A549 (cell line): ENCODE data around the gene PCNX2. TPM values are rescaled to one million over a fixed set of nuclear protein-coding genes. Genes with fewer than 3 reads are reported as not detected.

Experiments used
- ATAC-seq, 2 experiments: fragments of 200-7000 bp in 1 of 2; fragments of >200 bp in 1 of 2; cut with Nextera tagmentation in 1 of 2; cut with Tn5 transposase in 1 of 2; 3 replicates each; pipeline versions ENCODE4 v1.8.0 to v1.9.1; 2018 to 2020; ENCODE audit warnings: mild to moderate bottlenecking in 1 of 2, moderate library complexity in 1 of 2
- CTCF ChIA-PET: fragments of 300-600 bp; sonication (Branson Sonifier 250); formaldehyde crosslinking; extraction: SDS; loops from one replicate; lab custom pipeline; 2021; ENCODE audit warnings: antibody characterized with exemption, inconsistent platforms; lab: Yijun Ruan, JAX
- POLR2A ChIA-PET: fragments of 350-600 bp; formaldehyde crosslinking; extraction: SDS; loops from one replicate; lab custom pipeline; 2021; ENCODE audit warnings: antibody characterized with exemption, inconsistent platforms; lab: Yijun Ruan, JAX
- DNase-seq, 2 experiments: peaks; one replicate each; pipeline versions ENCODE4 v3.0.0 to v3.0.0-alpha.2; 2011 to 2016; ENCODE audit warnings: low read depth in 1 of 2, low spot score in 1 of 2
- FAIRE-seq: peaks from 2 replicates; lab custom pipeline; 2011; peaks lifted over from hg19 to GRCh38; lab: Jason Lieb, UNC
- H3K27ac ChIP-seq, 2 experiments: fragments of >200 bp; sonication (Bioruptor Twin); formaldehyde crosslinking; 3 replicates each; pipeline ENCODE4 v1.5.1; 2016 to 2017
- H3K4me1 ChIP-seq: fragments of >200 bp; sonication (Bioruptor Twin); formaldehyde crosslinking; 3 replicates; pipeline ENCODE4 v1.6.1; 2016
- H3K4me2 ChIP-seq: fragments of >200 bp; sonication (Bioruptor Twin); formaldehyde crosslinking; 3 replicates; pipeline ENCODE4 v1.6.1; 2016
- H3K4me3 ChIP-seq: fragments of >200 bp; sonication (Bioruptor Twin); formaldehyde crosslinking; 3 replicates; pipeline ENCODE4 v1.5.1; 2016
- H3K9me3 ChIP-seq: fragments of >200 bp; sonication (Bioruptor Twin); formaldehyde crosslinking; 3 replicates; pipeline ENCODE4 v1.6.1; 2016
- ATOH8 ChIP-seq: fragments of 250-450 bp; sonication (Bioruptor Pico); IDR thresholded peaks from 2 replicates; pipeline ENCODE4 v1.5.0; 2020; ENCODE audit warnings: low read depth, mild to moderate bottlenecking, moderate library complexity
- BCL3 ChIP-seq: fragments of >200 bp; sonication (Bioruptor Twin); formaldehyde crosslinking; IDR thresholded peaks from 3 replicates; pipeline ENCODE4 v1.6.1; 2016
- CBX2 ChIP-seq: fragments of 200-600 bp; sonication (generic); IDR thresholded peaks from 2 replicates; pipeline ENCODE4 v1.6.1; 2016; ENCODE audit warnings: low read depth, mild to moderate bottlenecking, borderline replicate concordance
- ESRRA ChIP-seq: fragments of 150-350 bp; IDR thresholded peaks from 2 replicates; pipeline ENCODE4 v1.6.1; 2014; ENCODE audit warnings: mild to moderate bottlenecking, low read length, borderline replicate concordance
- FOSB ChIP-seq: fragments of 250-450 bp; sonication (Bioruptor Pico); IDR thresholded peaks from 2 replicates; pipeline ENCODE4 v1.5.0; 2020; ENCODE audit warnings: mild to moderate bottlenecking, moderate library complexity
- FOSL2 ChIP-seq, 2 experiments: fragments of 450-650 bp in 1 of 2; fragments of >200 bp in 1 of 2; sonication (Bioruptor Twin) in 1 of 2; formaldehyde crosslinking; IDR thresholded peaks; 2 replicates each; pipeline versions ENCODE4 v1.5.0 to v1.6.1; 2016 to 2020; ENCODE audit warnings: mild to moderate bottlenecking in 1 of 2, moderate library complexity in 1 of 2
- GATA3 ChIP-seq: IDR thresholded peaks from 2 replicates; pipeline ENCODE4 v1.6.1; 2012; ENCODE audit warnings: borderline replicate concordance
- HOXB5 ChIP-seq: fragments of 250-450 bp; sonication (Bioruptor Pico); IDR thresholded peaks from 2 replicates; pipeline ENCODE4 v1.5.0; 2020; ENCODE audit warnings: mild to moderate bottlenecking, moderate library complexity
- JUN ChIP-seq, 2 experiments: fragments of >200 bp; sonication (Bioruptor Twin); formaldehyde crosslinking; IDR thresholded peaks; 2 replicates in 1 of 2; 3 replicates in 1 of 2; pipeline ENCODE4 v1.6.1; 2016 to 2017
- JUNB ChIP-seq: fragments of >200 bp; sonication (Bioruptor Twin); formaldehyde crosslinking; IDR thresholded peaks from 2 replicates; pipeline ENCODE4 v1.6.1; 2016
- KDM5A ChIP-seq: fragments of 200-600 bp; sonication (generic); IDR thresholded peaks from 2 replicates; pipeline ENCODE4 v1.6.1; 2016; ENCODE audit warnings: antibody characterized with exemption, mild to moderate bottlenecking
- MAFK ChIP-seq: fragments of 450-650 bp; IDR thresholded peaks from 2 replicates; pipeline ENCODE4 v1.6.1; 2014; ENCODE audit not compliant: partially characterized antibody
- MYC ChIP-seq: IDR thresholded peaks from 2 replicates; pipeline ENCODE4 v1.6.1; 2012; ENCODE audit warnings: mild to moderate bottlenecking, inconsistent platforms, low read length, improper control_type of control experiment, borderline replicate concordance
- NPAS2 ChIP-seq: fragments of 250-450 bp; sonication (Bioruptor Pico); IDR thresholded peaks from 2 replicates; pipeline ENCODE4 v1.8.0; 2022; ENCODE audit warnings: mild to moderate bottlenecking, moderate library complexity, borderline replicate concordance
- POLR2AphosphoS2 ChIP-seq: conservative IDR thresholded peaks from 2 replicates; pipeline ENCODE4 v1.6.1; 2012; ENCODE audit warnings: low read length, improper control_type of control experiment, inconsistent platforms
- RARB ChIP-seq: fragments of 250-450 bp; sonication (Bioruptor Pico); IDR thresholded peaks from 2 replicates; pipeline ENCODE4 v1.8.0; 2021; ENCODE audit warnings: mild to moderate bottlenecking, moderate library complexity
- RCOR1 ChIP-seq: fragments of 150-350 bp; IDR thresholded peaks from 2 replicates; pipeline ENCODE4 v1.6.1; 2014; ENCODE audit warnings: antibody characterized with exemption, low read length, low read depth
- REST ChIP-seq: fragments of 200-600 bp; sonication (generic); IDR thresholded peaks from 2 replicates; pipeline ENCODE4 v1.6.1; 2016; ENCODE audit warnings: antibody characterized with exemption, mild to moderate bottlenecking, moderate library complexity
- RNF2 ChIP-seq: fragments of 200-600 bp; sonication (generic); IDR thresholded peaks from 2 replicates; pipeline ENCODE4 v1.6.1; 2016; ENCODE audit warnings: low read depth, mild to moderate bottlenecking, antibody characterized with exemption, moderate library complexity, borderline replicate concordance
- TFCP2L1 ChIP-seq: fragments of 250-450 bp; sonication (Bioruptor Pico); IDR thresholded peaks from 2 replicates; pipeline ENCODE4 v1.5.0; 2021; ENCODE audit warnings: mild to moderate bottlenecking
- TP53 ChIP-seq: fragments of 250-450 bp; sonication (Bioruptor Pico); IDR thresholded peaks from 2 replicates; pipeline ENCODE4 v1.5.0; 2021; ENCODE audit warnings: mild to moderate bottlenecking, moderate library complexity
- ZC3H11A ChIP-seq: fragments of 450-650 bp; IDR thresholded peaks from 2 replicates; pipeline ENCODE4 v1.6.1; 2014; ENCODE audit warnings: antibody characterized with exemption, mild to moderate bottlenecking
- ZFP36 ChIP-seq: fragments of 450-650 bp; IDR thresholded peaks from 2 replicates; pipeline ENCODE4 v1.6.1; 2014; ENCODE audit warnings: borderline replicate concordance; ENCODE audit not compliant: partially characterized antibody
- ZNF302 ChIP-seq: fragments of 250-450 bp; sonication (Bioruptor Pico); IDR thresholded peaks from 2 replicates; pipeline ENCODE4 v1.9.0; 2021; ENCODE audit warnings: inconsistent platforms, mild to moderate bottlenecking, moderate library complexity
- ZSCAN20 ChIP-seq: fragments of 250-450 bp; sonication (Bioruptor Pico); IDR thresholded peaks from 2 replicates; pipeline ENCODE4 v1.8.0; 2022; ENCODE audit warnings: mild to moderate bottlenecking, moderate library complexity
- WGBS: methylation state at CpG from one replicate; pipeline ENCODE4 v1.1.6; 2017; ENCODE audit errors: missing lambda C conversion rate; 5-methylcytosine and 5-hydroxymethylcytosine counted together
- polyA plus RNA-seq, 4 experiments: library from polyadenylated mRNA; depleted of rRNA in 3 of 4; stranded (reverse); fragments of >200 nt; fragmentation: RNase III in 1 of 4; extraction: RNeasy Plus Mini Kit Qiagen cat#74134 plus additional on column Dnase treatment in 1 of 4; gene quantifications; 2 replicates in 3 of 4; 3 replicates in 1 of 4; pipeline ENCODE4 v1.2.3, GENCODE V29; 2011 to 2017

The PCNX2 gene
- polyA plus RNA-seq, 2 of the 4 experiments (the other 2 are of a cell fraction) = 8.8 to 27.2 TPM

GRCh38 chr1:233342086-233342485 lies 46.6 kb upstream of the PCNX2 start (continued):
- TF ChIP-seq REST = no peak
- TF ChIP-seq ZC3H11A = no peak
- TF ChIP-seq TFCP2L1 (CRISPR knock-in tag) = no peak
- TF ChIP-seq ESRRA = no peak

- Histone ChIP-seq H3K4me1 (peaks cover 36% of the 10 kb centered on the region), H3K9me3 (no peaks in the 10 kb centered on the region), H3K4me3 (no peak overlapping the region), H3K4me2 (no peak overlapping the region), H3K27ac (no peak overlapping the region)
- no peak for DNase-seq
- no peak for ATAC-seq
- ChIA-PET CTCF (interaction anchor here (1.3 to 1.5 kb wide), 3 partner anchors 10 to 23 kb away, joined by 3 to 9 read pairs (median 5); no protein-coding TSS in a partner anchor), POLR2A (no interaction called here)
- TF ChIP-seq ATOH8 (CRISPR knock-in tag) (no peak), JUN (IDR thresholded peaks at IDR 0.05) (no peak), KDM5A (no peak), TP53 (no peak), ZFP36 (no peak), FOSL2 (IDR thresholded peaks at IDR 0.05) (no peak), FOSL2 (CRISPR knock-in tag; IDR thresholded peaks at IDR 0.05) (no peak), MAFK (no peak), RCOR1 (no peak), CBX2 (no peak), GATA3 (no peak), MYC (no peak), BCL3 (no peak), FOSB (CRISPR knock-in tag) (no peak), ZNF302 (CRISPR knock-in tag) (no peak), HOXB5 (CRISPR knock-in tag) (no peak)
- WGBS = 91% methylated on average over 4 of the region's 4 CpGs
- FAIRE-seq = no peak
Observed at GRCh38 chr1:233340966-233341516, 45.5 kb upstream of the PCNX2 start.

- no peak overlapping the region for H3K4me3 ChIP-seq
- CTCF ChIA-PET = interaction anchor here (0.7 to 1.5 kb wide), 4 partner anchors 9 to 27 kb away, joined by 3 to 9 read pairs (median 4); no protein-coding TSS in a partner anchor
- no peak for FAIRE-seq
- no peak for TF ChIP-seq ATOH8 (CRISPR knock-in tag)
- TF ChIP-seq POLR2AphosphoS2 = no peak
- TF ChIP-seq NPAS2 (CRISPR knock-in tag) = no peak
- no peak for TF ChIP-seq ZSCAN20
- no peak for TF ChIP-seq JUNB
- TF ChIP-seq RNF2 = no peak
- no peak for TF ChIP-seq GATA3
- no peak for TF ChIP-seq TFCP2L1 (CRISPR knock-in tag)
- TF ChIP-seq RARB = no peak
- TF ChIP-seq, all 56 proteins: peak for 0
- ATAC-seq (no peak), DNase-seq (no peak)
- WGBS = 63% methylated on average over 3 of the region's 3 CpGs
- Histone ChIP-seq H3K27ac (peak overlapping the region in 1 of 2 experiments; percentile 13; a peak in 1 of 6 replicates), H3K4me1 (peaks cover 36% of the 10 kb centered on the region), H3K4me2 (no peak overlapping the region), H3K9me3 (no peaks in the 10 kb centered on the region)
- POLR2A ChIA-PET = interaction anchor here (1.2 kb wide), 1 partner anchor 12 kb away, joined by 3 read pairs; no protein-coding TSS in a partner anchor
Observed at GRCh38 chr1:233340031-233340555, 44.6 kb upstream of the PCNX2 start.
